Trophoblast cell (in vitro differentiated cells and primary cell): ENCODE results near the gene DNMT3B.
A peak's percentile ranks its signal among the peaks of the same experiment; 100 is the strongest.

Experiments
- DNase-seq, 2 donors: peaks; one replicate each; pipeline ENCODE4 v3.0.0-alpha.2; 2016
- H2AFZ ChIP-seq: 2 replicates; pipeline ENCODE4 v1.6.1; 2013; ENCODE audit warnings: low read length, moderate library complexity, mild to moderate bottlenecking; ENCODE audit not compliant: insufficient read depth, poor library complexity
- H2AK5ac ChIP-seq: 2 replicates; pipeline ENCODE4 v1.6.1; 2013; ENCODE audit warnings: mild to moderate bottlenecking, low read length
- H2BK120ac ChIP-seq: 2 replicates; pipeline ENCODE4 v1.6.1; 2013; ENCODE audit warnings: low read length, mild to moderate bottlenecking, moderate library complexity; ENCODE audit not compliant: insufficient read depth, poor library complexity
- H2BK12ac ChIP-seq: 2 replicates; pipeline ENCODE4 v1.6.1; 2013; ENCODE audit warnings: mild to moderate bottlenecking, low read length, moderate library complexity
- H2BK5ac ChIP-seq: 2 replicates; pipeline ENCODE4 v1.6.1; 2013; ENCODE audit warnings: low read length, low read depth, moderate library complexity, mild to moderate bottlenecking; ENCODE audit not compliant: poor library complexity
- H3K14ac ChIP-seq: 2 replicates; pipeline ENCODE4 v1.6.1; 2013; ENCODE audit warnings: mild to moderate bottlenecking, low read length
- H3K18ac ChIP-seq: 2 replicates; pipeline ENCODE4 v1.6.1; 2013; ENCODE audit warnings: mild to moderate bottlenecking, low read length
- H3K23ac ChIP-seq: 2 replicates; pipeline ENCODE4 v1.6.1; 2013; ENCODE audit warnings: low read length
- H3K27ac ChIP-seq: 2 replicates; pipeline ENCODE4 v1.5.1; 2013; ENCODE audit warnings: low read depth, mild to moderate bottlenecking, inconsistent platforms, low read length, moderate library complexity
- H3K27me3 ChIP-seq: 2 replicates; pipeline ENCODE4 v1.6.1; 2013; ENCODE audit warnings: inconsistent platforms, mild to moderate bottlenecking, low read length, moderate library complexity; ENCODE audit not compliant: insufficient read depth
- H3K36me3 ChIP-seq, 2 experiments: 1 replicate in 1 of 2; 2 replicates in 1 of 2; pipeline ENCODE4 v1.6.1; 2013; ENCODE audit warnings: low read length in 2 of 2, mild to moderate bottlenecking in 2 of 2, moderate library complexity in 1 of 2; ENCODE audit not compliant: insufficient read depth in 2 of 2, control insufficient read depth in 1 of 2
- H3K4ac ChIP-seq: 2 replicates; pipeline ENCODE4 v1.6.1; 2013; ENCODE audit warnings: low read depth, mild to moderate bottlenecking, low read length, moderate library complexity
- H3K4me1 ChIP-seq, 2 experiments: 1 replicate in 1 of 2; 2 replicates in 1 of 2; pipeline ENCODE4 v1.6.1; 2013; ENCODE audit warnings: low read length in 2 of 2, mild to moderate bottlenecking in 2 of 2, moderate library complexity in 1 of 2; ENCODE audit not compliant: insufficient read depth in 2 of 2, control insufficient read depth in 1 of 2
- H3K4me2 ChIP-seq: 2 replicates; pipeline ENCODE4 v1.6.1; 2013; ENCODE audit warnings: inconsistent platforms, mild to moderate bottlenecking, low read length, moderate library complexity
- H3K4me3 ChIP-seq: 2 replicates; pipeline ENCODE4 v1.5.1; 2013; ENCODE audit warnings: mild to moderate bottlenecking, low read depth, low read length, inconsistent platforms
- H3K79me1 ChIP-seq: one replicate; pipeline ENCODE4 v1.6.1; 2013; ENCODE audit warnings: low read length
- H3K79me2 ChIP-seq: 2 replicates; pipeline ENCODE4 v1.6.1; 2013; ENCODE audit warnings: low read length, mild to moderate bottlenecking; ENCODE audit not compliant: control insufficient read depth, insufficient read depth, poor library complexity
- H3K9ac ChIP-seq: 2 replicates; pipeline ENCODE4 v1.6.1; 2013; ENCODE audit warnings: mild to moderate bottlenecking, low read length
- H3K9me3 ChIP-seq: 2 replicates; pipeline ENCODE4 v1.6.1; 2013; ENCODE audit warnings: low read depth, mild to moderate bottlenecking, control low read depth, inconsistent platforms, low read length; ENCODE audit not compliant: insufficient read depth
- H4K12ac ChIP-seq: 2 replicates; pipeline ENCODE4 v1.6.1; 2013; ENCODE audit warnings: low read depth, mild to moderate bottlenecking, low read length, moderate library complexity
- H4K8ac ChIP-seq: 2 replicates; pipeline ENCODE4 v1.6.1; 2013; ENCODE audit warnings: low read depth, mild to moderate bottlenecking, low read length, moderate library complexity
- H4K91ac ChIP-seq: one replicate; pipeline ENCODE4 v1.6.1; 2013; ENCODE audit warnings: low read depth, mild to moderate bottlenecking, low read length, moderate library complexity
- WGBS: extraction: QIAGEN DNeasy Blood & Tissue Kit; methylation state at CpG from one replicate; pipeline ENCODE4 v1.1.7; 2013; ENCODE audit warnings: missing lambda C conversion rate; ENCODE audit not compliant: insufficient read length, insufficient coverage; ENCODE audit errors: extremely low coverage; 5-methylcytosine and 5-hydroxymethylcytosine counted together

Gene DNMT3B

DNA sequence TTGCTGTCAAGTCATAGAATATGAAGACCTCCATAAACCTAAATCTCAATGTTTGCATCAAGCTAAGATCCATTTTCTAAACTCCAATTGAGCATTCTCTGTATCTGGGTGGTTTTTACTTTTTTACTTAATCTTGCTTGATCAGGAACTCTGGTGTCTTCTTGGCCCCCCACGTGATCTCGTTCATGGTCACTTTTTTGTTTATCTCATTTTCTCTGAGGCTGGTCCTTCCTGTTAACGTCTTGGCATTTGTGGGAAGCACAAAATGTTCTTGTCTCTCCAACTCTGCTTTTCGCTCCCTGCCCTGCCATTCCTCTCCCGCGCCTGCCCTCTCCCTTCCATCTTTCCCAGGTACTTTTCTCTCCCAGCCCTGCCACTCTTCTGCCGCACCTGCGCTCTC is 43.5 kb downstream of the DNMT3B start:
- no peaks in the 10 kb centered on the region for H3K9me3 ChIP-seq
- no peak overlapping the region for H2BK120ac ChIP-seq
- no peak overlapping the region for H3K4me2 ChIP-seq
- no peak overlapping the region for H3K14ac ChIP-seq
- no peak for DNase-seq
- H3K79me1 ChIP-seq: no peaks in the 10 kb centered on the region
- no CpG with 5 or more reads among the region's 8 CpGs for WGBS
- no peak overlapping the region for H3K4ac ChIP-seq
- no peak overlapping the region for H4K8ac ChIP-seq
- H4K91ac ChIP-seq: no peak overlapping the region
- H3K4me3 ChIP-seq: no peak overlapping the region
- no peaks in the 10 kb centered on the region for H3K79me2 ChIP-seq
- no peak overlapping the region for H2AK5ac ChIP-seq
- H2BK12ac ChIP-seq: no peak overlapping the region
- no peak overlapping the region for H3K23ac ChIP-seq
- no peak overlapping the region for H4K12ac ChIP-seq
- no peak overlapping the region for H3K18ac ChIP-seq
- no peak overlapping the region for H2BK5ac ChIP-seq
- H3K9ac ChIP-seq: no peak overlapping the region
- peaks cover 49 to 81% of the 10 kb centered on the region in 2 experiments for H3K36me3 ChIP-seq
- H3K4me1 ChIP-seq: no peaks in the 10 kb centered on the region
- H3K27me3 ChIP-seq: no peaks in the 10 kb centered on the region
- no peak overlapping the region for H3K27ac ChIP-seq
- H2AFZ ChIP-seq: no peak overlapping the region

DNA sequence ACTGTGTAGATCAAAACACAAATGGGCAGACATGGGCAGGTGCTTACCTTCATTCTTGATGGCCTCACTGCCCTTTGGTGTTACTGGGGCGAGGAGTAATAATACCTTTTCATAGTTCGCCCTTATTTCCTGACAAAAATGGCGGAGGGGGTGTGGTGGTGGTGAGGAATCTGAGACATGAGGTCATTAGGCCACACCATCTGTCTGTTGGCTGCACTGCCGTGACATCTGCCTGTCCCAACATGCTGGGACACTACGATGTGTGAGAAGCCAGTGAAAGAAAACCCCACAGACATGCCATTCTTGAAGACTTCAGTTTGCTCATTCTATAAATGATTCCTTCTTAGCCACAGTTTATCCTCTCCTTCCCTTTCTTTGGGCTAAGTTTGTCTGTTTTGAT is 44.2 kb downstream of the DNMT3B start:
- no CpG with 5 or more reads among the region's 5 CpGs for WGBS
- Histone ChIP-seq H3K36me3 (peaks cover 43 to 74% of the 10 kb centered on the region in 2 experiments), H2BK5ac (no peak overlapping the region), H3K9ac (no peak overlapping the region), H2AK5ac (no peak overlapping the region), H4K12ac (no peak overlapping the region), H3K18ac (no peak overlapping the region), H3K4ac (no peak overlapping the region), H3K27me3 (no peaks in the 10 kb centered on the region), H2BK12ac (no peak overlapping the region), H3K4me2 (no peak overlapping the region), H3K4me3 (no peak overlapping the region), H4K8ac (no peak overlapping the region), H3K14ac (no peak overlapping the region), H4K91ac (no peak overlapping the region), H3K27ac (no peak overlapping the region), H3K79me2 (no peaks in the 10 kb centered on the region), H3K79me1 (no peaks in the 10 kb centered on the region), H3K23ac (no peak overlapping the region), H3K9me3 (no peaks in the 10 kb centered on the region), H2AFZ (no peak overlapping the region), H3K4me1 (no peaks in the 10 kb centered on the region), H2BK120ac (no peak overlapping the region)
- peak; percentile 34 to 61 for DNase-seq

DNA sequence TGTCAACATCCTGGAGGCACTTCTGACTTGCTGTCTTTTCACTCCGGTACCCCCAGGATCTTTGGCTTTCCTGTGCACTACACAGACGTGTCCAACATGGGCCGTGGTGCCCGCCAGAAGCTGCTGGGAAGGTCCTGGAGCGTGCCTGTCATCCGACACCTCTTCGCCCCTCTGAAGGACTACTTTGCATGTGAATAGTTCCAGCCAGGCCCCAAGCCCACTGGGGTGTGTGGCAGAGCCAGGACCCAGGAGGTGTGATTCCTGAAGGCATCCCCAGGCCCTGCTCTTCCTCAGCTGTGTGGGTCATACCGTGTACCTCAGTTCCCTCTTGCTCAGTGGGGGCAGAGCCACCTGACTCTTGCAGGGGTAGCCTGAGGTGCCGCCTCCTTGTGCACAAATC is 45.5 kb downstream of the DNMT3B start:
- Histone ChIP-seq H3K18ac (no peak overlapping the region), H3K23ac (no peak overlapping the region), H3K4ac (no peak overlapping the region), H2AFZ (no peak overlapping the region), H3K27me3 (no peaks in the 10 kb centered on the region), H3K36me3 (peaks cover 36 to 62% of the 10 kb centered on the region in 2 experiments), H3K4me3 (no peak overlapping the region), H4K91ac (no peak overlapping the region), H2AK5ac (no peak overlapping the region), H3K9me3 (no peaks in the 10 kb centered on the region), H4K12ac (no peak overlapping the region), H3K79me2 (no peaks in the 10 kb centered on the region), H3K14ac (no peak overlapping the region), H3K9ac (no peak overlapping the region), H2BK12ac (no peak overlapping the region), H3K4me1 (no peaks in the 10 kb centered on the region), H3K27ac (no peak overlapping the region), H2BK120ac (no peak overlapping the region), H3K4me2 (no peak overlapping the region), H3K79me1 (no peaks in the 10 kb centered on the region), H2BK5ac (no peak overlapping the region), H4K8ac (no peak overlapping the region)
- no peak for DNase-seq
- no CpG with 5 or more reads among the region's 9 CpGs for WGBS

DNA sequence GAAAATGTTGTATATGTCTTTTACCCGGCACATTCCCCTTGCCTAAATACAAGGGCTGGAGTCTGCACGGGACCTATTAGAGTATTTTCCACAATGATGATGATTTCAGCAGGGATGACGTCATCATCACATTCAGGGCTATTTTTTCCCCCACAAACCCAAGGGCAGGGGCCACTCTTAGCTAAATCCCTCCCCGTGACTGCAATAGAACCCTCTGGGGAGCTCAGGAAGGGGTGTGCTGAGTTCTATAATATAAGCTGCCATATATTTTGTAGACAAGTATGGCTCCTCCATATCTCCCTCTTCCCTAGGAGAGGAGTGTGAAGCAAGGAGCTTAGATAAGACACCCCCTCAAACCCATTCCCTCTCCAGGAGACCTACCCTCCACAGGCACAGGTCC is 46.3 kb downstream of the DNMT3B start:
- no CpG with 5 or more reads among the region's 4 CpGs for whole genome bisulfite sequencing

More for the DNA sequence above, 46.3 kb downstream of the DNMT3B start:
- H3K4me2 ChIP-seq: no peak overlapping the region
- H2AFZ ChIP-seq: no peak overlapping the region
- H3K27ac ChIP-seq: no peak overlapping the region
- no peaks in the 10 kb centered on the region for H3K79me2 ChIP-seq
- H3K14ac ChIP-seq: no peak overlapping the region
- no peak overlapping the region for H4K8ac ChIP-seq
- H3K4me1 ChIP-seq: no peaks in the 10 kb centered on the region
- H3K4ac ChIP-seq: no peak overlapping the region
- no peak for DNase-seq
- H3K4me3 ChIP-seq: no peak overlapping the region
- no peak overlapping the region for H3K9ac ChIP-seq
- H4K91ac ChIP-seq: no peak overlapping the region
- H3K27me3 ChIP-seq: no peaks in the 10 kb centered on the region
- no peak overlapping the region for H4K12ac ChIP-seq
- no peak overlapping the region for H3K18ac ChIP-seq
- no peaks in the 10 kb centered on the region for H3K79me1 ChIP-seq
- no peak overlapping the region for H2BK12ac ChIP-seq
- no peak overlapping the region for H2BK5ac ChIP-seq
- no peak overlapping the region for H3K23ac ChIP-seq
- H3K9me3 ChIP-seq: no peaks in the 10 kb centered on the region
- H2AK5ac ChIP-seq: no peak overlapping the region
- H2BK120ac ChIP-seq: no peak overlapping the region
- H3K36me3 ChIP-seq: peaks cover 30 to 56% of the 10 kb centered on the region in 2 experiments
